Amniotic stem cell (primary cell): ENCODE results near the gene OSGIN1.

ENCODE experiments used
- DNase-seq: peaks from one replicate; lab custom pipeline; 2025; lab: John Stamatoyannopoulos, UW

OSGIN1 gene

DNA sequence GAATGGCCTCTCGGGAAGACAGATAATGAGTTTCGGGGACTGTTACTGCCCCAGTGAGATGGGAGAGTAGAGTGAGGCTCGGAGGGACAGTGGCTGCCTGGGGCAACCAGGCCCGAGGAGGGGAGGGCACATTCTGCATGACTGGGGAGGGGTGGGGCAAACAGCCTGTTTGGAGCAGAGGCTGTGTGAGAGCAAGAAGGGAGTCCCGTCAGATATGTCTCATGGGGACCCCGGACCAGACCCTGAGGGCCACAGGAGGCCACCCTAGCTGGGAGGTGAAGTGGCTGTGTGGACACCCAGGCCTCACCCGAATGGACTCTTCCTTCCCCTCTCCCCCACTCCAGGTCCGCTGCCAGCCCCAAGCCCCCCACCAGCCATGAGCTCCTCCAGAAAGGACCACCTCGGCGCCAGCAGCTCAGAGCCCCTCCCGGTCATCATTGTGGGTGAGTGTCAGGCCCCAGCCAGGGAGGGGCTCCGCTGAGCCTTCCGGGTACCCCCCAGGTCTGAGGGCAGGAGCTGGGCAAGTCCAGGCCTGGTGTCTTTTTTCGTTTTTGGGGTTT is 4.3 kb downstream of the OSGIN1 start:
- no peak for DNase-seq

- no peak for DNase-seq
Measured at GRCh38 chr16:83958137-83958845, 5.3 kb downstream of the OSGIN1 start.

DNA sequence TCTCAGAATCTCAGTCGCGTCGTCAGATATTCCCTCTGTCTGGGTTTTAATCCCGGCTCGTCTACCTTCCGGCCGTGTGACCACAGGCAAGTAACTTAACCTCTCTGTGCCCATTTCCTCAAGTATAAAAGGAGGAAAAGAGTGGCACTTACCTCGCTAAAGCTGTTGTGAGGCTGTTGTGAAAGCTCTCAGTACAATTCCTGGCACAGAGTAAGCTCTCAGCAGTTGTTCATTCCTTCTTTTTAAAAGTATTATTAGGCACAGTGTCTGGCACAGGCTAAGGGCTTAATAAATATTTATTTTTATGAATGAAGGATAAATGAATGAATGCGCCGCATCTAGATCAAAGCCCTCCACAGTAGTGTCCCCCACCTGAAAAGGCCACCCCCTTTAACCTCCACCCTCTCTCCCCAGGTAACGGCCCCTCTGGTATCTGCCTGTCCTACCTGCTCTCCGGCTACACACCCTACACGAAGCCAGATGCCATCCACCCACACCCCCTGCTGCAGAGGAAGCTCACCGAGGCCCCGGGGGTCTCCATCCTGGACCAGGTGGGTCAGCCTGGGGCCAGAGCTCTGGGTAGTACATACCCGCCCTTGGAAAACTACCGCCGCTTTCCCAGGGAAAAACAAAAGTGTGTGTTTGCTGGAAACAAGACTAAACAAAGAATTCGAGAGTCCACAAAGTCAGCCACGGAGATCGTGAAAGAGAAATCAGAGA is 6.0 kb downstream of the OSGIN1 start:
- DNase-seq, result no peak

GRCh38 chr16:83959656-83960434 is 6.8 kb downstream of the OSGIN1 start:
- no peak for DNase-seq

GRCh38 chr16:83960521-83961249 is 7.6 kb downstream of the OSGIN1 start:
- no peak for DNase-seq

GRCh38 chr16:83961591-83961990 is 8.6 kb downstream of the OSGIN1 start:
- DNase-seq, result no peak

- no peak for DNase-seq
Measured at GRCh38 chr16:83963277-83964119, 10.5 kb downstream of the OSGIN1 start.

DNA sequence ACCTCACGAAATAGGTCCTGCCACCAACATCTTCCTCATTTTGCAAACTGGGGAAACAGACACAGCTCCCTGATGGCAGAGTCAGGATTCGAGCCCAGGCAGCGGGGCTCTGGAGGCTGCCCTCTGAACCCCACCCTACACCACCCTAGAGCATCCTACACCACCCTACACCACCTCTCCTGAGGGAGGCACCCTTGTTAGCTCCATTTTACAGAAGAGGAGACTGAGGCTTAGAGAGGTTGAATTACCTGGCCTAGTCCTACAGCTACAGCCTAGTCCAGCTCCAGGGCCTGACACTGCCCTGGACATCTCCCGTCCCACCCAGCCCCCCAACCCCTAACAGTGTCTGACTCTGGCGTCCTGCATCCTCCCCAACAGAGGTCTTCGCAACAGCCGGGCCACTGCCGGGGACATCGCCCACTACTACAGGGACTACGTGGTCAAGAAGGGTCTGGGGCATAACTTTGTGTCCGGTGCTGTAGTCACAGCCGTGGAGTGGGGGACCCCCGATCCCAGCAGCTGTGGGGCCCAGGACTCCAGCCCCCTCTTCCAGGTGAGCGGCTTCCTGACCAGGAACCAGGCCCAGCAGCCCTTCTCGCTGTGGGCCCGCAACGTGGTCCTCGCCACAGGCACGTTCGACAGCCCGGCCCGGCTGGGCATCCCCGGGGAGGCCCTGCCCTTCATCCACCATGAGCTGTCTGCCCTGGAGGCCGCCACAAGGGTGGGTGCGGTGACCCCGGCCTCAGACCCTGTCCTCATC is 11.8 kb downstream of the OSGIN1 start:
- no peak for DNase-seq

DNA sequence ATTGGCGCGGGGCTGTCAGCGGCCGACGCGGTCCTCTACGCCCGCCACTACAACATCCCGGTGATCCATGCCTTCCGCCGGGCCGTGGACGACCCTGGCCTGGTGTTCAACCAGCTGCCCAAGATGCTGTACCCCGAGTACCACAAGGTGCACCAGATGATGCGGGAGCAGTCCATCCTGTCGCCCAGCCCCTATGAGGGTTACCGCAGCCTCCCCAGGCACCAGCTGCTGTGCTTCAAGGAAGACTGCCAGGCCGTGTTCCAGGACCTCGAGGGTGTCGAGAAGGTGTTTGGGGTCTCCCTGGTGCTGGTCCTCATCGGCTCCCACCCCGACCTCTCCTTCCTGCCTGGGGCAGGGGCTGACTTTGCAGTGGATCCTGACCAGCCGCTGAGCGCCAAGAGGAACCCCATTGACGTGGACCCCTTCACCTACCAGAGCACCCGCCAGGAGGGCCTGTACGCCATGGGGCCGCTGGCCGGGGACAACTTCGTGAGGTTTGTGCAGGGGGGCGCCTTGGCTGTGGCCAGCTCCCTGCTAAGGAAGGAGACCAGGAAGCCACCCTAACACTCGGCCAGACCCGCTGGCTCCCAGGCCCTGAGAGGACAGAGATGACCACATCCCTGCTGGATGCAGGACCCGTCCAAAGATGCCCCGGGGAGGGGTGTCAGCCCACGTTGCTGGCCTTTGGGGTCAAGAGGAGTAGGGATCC is 12.6 kb downstream of the OSGIN1 start:
- DNase-seq, result no peak

DNA sequence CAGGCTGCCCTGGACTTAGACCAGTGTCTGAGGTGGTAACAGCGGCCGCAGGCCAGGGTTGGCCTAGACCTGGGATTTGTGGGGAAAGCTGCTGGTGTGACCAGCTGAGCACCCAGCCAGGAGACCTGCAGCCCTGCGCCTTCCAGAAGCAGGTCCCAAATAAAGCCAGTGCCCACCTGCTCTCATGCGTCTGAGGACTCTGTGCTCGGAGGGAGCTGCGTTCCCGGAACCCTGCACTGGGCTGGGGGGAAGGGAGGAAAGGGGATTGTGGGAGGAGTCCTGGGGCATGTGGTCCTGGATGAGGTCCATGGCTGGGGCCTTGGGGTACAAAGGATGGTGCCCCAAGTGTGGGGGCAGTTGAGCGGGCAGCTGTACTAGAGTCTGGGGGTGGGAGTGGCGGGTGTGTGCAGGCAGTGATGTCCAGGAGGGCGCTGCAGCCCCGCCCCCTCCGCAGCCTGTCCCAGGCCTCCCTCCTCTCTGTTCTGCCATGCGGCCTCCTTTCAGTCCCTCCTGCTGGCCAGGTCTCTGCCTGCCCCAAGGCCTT is 13.2 kb downstream of the OSGIN1 start:
- no peak for DNase-seq

DNA sequence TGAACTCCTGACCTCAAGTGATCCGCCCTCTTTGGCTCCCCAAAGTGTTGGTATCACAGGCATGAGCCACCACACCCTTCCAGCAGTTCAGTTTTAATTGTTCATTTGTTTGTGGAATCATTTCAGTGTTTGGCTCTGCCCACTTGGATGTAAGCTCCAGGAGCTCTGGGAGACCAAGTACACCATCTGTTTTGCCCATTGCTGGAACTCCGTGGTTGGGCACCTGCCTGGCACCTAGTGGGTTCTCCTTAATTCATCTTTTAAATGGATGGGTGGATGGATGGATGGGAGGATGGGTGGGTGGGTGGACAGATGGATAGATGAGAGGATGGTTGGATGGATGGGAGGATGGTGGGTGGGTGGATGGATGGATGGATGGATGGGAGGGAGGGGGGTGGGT is 14.1 kb downstream of the OSGIN1 start:
- no peak for DNase-seq

- DNase-seq, result peak; percentile 29
Measured at GRCh38 chr16:83967838-83968305, 14.8 kb downstream of the OSGIN1 start, which contains the start of gene NECAB2. Gene NECAB2 (plus strand): TSS chr16:83968244. CDS start chr16:83968649, 405 bp downstream.

- no peak for DNase-seq
Measured at GRCh38 chr16:83968306-83968851, 15.3 kb downstream of the OSGIN1 start.

GRCh38 chr16:83968891-83969649 is 16.0 kb downstream of the OSGIN1 start:
- no peak for DNase-seq

GRCh38 chr16:83969771-83970429 is 16.9 kb downstream of the OSGIN1 start:
- DNase-seq, result no peak

DNA sequence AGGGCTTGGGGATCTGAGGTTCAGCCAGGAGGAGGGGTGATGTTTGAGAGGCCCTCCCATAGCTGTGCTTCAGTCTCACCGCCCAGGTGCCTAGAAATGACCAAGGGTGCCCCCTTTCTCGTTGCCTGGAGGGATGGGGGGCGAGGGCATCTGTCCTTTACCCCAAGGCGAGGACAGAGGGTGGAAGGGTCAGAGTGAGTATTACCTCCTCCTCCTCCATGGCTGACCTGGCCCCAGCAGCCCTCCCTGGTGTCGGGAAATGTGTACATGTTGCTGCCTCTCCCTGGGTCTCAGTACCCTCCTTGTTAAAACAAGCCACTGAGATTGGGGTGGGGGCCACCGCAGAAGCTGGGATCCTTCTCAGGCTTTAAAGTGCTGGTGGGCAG is 17.4 kb downstream of the OSGIN1 start:
- no peak for DNase-seq
